ENCODE results near the gene PROM1. TPM values are rescaled to one million over a fixed set of nuclear protein-coding genes. Genes with fewer than 3 reads are reported as not detected.
A peak's percentile ranks its signal among the peaks of the same experiment; 100 is the strongest.

PROM1 gene
- total RNA-seq, 1 experiment from 2014 or later: not detected

GRCh38 chr4:15944895-15945294, 138.9 kb downstream of the PROM1 start:
- ChIA-PET POLR2A (ENCODE audit: unreplicated experiment) (no interaction called here), CTCF (no interaction called here)
- H3K27me3 ChIP-seq (ENCODE audit: low read length): no peaks in the 10 kb centered on the region
- no peaks in the 10 kb centered on the region for H3K79me2 ChIP-seq (ENCODE audit: low read length)
- H3K4me3 ChIP-seq (ENCODE audit: low read length): no peak overlapping the region
- no peak overlapping the region for H3K9ac ChIP-seq (ENCODE audit: low read length)
- no TSS peak for BruUV-seq (replicated peaks)
- H3K4me2 ChIP-seq (ENCODE audit: low read length): no peak overlapping the region
- H3K36me3 ChIP-seq (ENCODE audit: low read depth, low read length): no peaks in the 10 kb centered on the region
- no peaks in the 10 kb centered on the region for H4K20me1 ChIP-seq (ENCODE audit: low read length)
- no peak for DNase-seq
- H3F3A ChIP-seq (ENCODE audit: low read length, unreplicated experiment): no peaks in the 10 kb centered on the region
- TF ChIP-seq EZH2 (IDR thresholded peaks at IDR 0.05; ENCODE audit: low read length, unreplicated experiment) (no peak), EZH2phosphoT487 (IDR thresholded peaks at IDR 0.05; ENCODE audit: borderline replicate concordance, low read length) (no peak), CTCF (conservative IDR thresholded peaks at IDR 0.05; ENCODE audit: low read depth, low read length) (no peak)
- intact Hi-C loops (cut with micrococcal nuclease): no loop called here
- no peaks in the 10 kb centered on the region for H3K9me3 ChIP-seq (ENCODE audit: low read length)
- H3K9me2 ChIP-seq (replicated peaks; ENCODE audit: low read length): no peaks in the 10 kb centered on the region
- no peak overlapping the region for H3K27ac ChIP-seq (ENCODE audit: low read length)
- no peaks in the 10 kb centered on the region for H3K4me1 ChIP-seq (ENCODE audit: insufficient read depth, low read length)
- no peak overlapping the region for H2AFZ ChIP-seq (ENCODE audit: low read length)
- no peak for ATAC-seq

DNA sequence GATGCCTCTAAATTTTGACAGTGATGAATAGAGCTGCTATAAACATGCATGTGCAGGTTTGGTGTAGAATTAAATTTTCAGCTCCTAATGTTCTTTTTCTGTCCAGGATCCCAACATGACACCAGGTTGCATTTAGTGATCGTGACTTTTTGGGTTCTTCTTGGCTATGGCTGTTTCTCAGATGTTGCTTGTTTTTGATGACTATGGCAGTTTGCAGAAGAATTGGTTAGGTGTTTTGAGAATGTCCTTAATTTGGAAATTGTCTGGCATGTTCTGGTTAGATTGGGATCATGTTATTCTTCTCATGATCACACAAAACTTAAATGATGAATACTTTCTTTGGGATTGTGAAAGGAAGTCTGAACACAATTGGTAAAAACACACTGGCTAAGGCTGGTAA, 141.5 kb downstream of the PROM1 start:
- no peak overlapping the region for H3K4me3 ChIP-seq (ENCODE audit: low read length)
- no peak overlapping the region for H3K27ac ChIP-seq (ENCODE audit: low read length)
- H3K9ac ChIP-seq (ENCODE audit: low read length): no peak overlapping the region
- H4K20me1 ChIP-seq (ENCODE audit: low read length): no peaks in the 10 kb centered on the region
- POLR2A ChIA-PET (ENCODE audit: unreplicated experiment): no interaction called here
- no peaks in the 10 kb centered on the region for H3K27me3 ChIP-seq (ENCODE audit: low read length)
- H3K4me1 ChIP-seq (ENCODE audit: insufficient read depth, low read length): peaks cover 13% of the 10 kb centered on the region
- no peaks in the 10 kb centered on the region for H3K9me3 ChIP-seq (ENCODE audit: low read length)
- no peak for TF ChIP-seq CTCF (conservative IDR thresholded peaks at IDR 0.05; ENCODE audit: low read depth, low read length)
- TF ChIP-seq EZH2 (IDR thresholded peaks at IDR 0.05; ENCODE audit: low read length, unreplicated experiment): no peak
- TF ChIP-seq EZH2phosphoT487 (IDR thresholded peaks at IDR 0.05; ENCODE audit: borderline replicate concordance, low read length): no peak
- H3K9me2 ChIP-seq (replicated peaks; ENCODE audit: low read length): no peaks in the 10 kb centered on the region
- DNase-seq: no peak
- no peaks in the 10 kb centered on the region for H3K36me3 ChIP-seq (ENCODE audit: low read depth, low read length)
- no peak for ATAC-seq
- BruUV-seq (replicated peaks): no TSS peak
- H3K4me2 ChIP-seq (ENCODE audit: low read length): no peak overlapping the region
- intact Hi-C loops (cut with micrococcal nuclease): no loop called here
- H3F3A ChIP-seq (ENCODE audit: low read length, unreplicated experiment): no peaks in the 10 kb centered on the region
- CTCF ChIA-PET: no interaction called here
- H3K79me2 ChIP-seq (ENCODE audit: low read length): peaks cover 8% of the 10 kb centered on the region
- no peak overlapping the region for H2AFZ ChIP-seq (ENCODE audit: low read length)

DNA sequence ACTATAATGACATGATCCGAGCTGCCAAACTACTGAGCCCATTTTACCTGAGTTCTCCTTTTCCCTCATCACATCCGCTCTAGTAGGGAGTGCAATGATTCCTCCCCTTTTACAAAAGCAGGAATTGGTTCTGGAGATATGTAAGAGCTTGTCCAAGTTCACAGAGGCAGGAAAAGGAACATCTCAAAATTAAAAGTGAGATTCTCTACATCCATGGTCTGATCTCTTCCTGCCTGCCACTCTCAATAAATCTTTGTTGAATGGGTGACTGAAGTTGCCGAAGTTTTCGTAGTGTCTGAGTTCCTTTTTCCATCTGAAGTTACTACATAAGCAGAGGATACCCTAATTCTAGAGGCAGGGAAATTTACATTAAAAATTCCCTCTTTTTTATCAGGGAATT, 145.2 kb downstream of the PROM1 start, which contains the start of gene FGFBP1:
TSS of gene FGFBP1 (minus strand) at position 101 of the 400 bp plus-strand sequence. CDS start 2,108 bp downstream, outside the sequence.
- no peaks in the 10 kb centered on the region for H3F3A ChIP-seq (ENCODE audit: low read length, unreplicated experiment)
- TF ChIP-seq CTCF (conservative IDR thresholded peaks at IDR 0.05; ENCODE audit: low read depth, low read length) (no peak), EZH2phosphoT487 (IDR thresholded peaks at IDR 0.05; ENCODE audit: borderline replicate concordance, low read length) (no peak), EZH2 (IDR thresholded peaks at IDR 0.05; ENCODE audit: low read length, unreplicated experiment) (no peak)
- no peak for ATAC-seq
- peak within 1 kb of the TSS; percentile 72 for H3K27ac ChIP-seq (ENCODE audit: low read length)
- POLR2A ChIA-PET (ENCODE audit: unreplicated experiment): interaction anchor here (0.6 kb wide), 1 partner anchor 202 kb away, joined by 4 read pairs; no protein-coding TSS in a partner anchor
- H4K20me1 ChIP-seq (ENCODE audit: low read length): no peaks in the 10 kb centered on the region
- CTCF ChIA-PET: interaction anchor here (1.3 to 1.7 kb wide), 2 partner anchors 17 to 56 kb away, joined by 8 to 10 read pairs; no protein-coding TSS in a partner anchor
- H3K9me3 ChIP-seq (ENCODE audit: low read length): no peaks in the 10 kb centered on the region
- peak within 1 kb of the TSS; percentile 71 for H3K4me3 ChIP-seq (ENCODE audit: low read length)
- peak within 1 kb of the TSS; percentile 91 for H3K4me2 ChIP-seq (ENCODE audit: low read length)
- peaks cover 7% of the 10 kb centered on the region for H3K36me3 ChIP-seq (ENCODE audit: low read depth, low read length)
- peak within 1 kb of the TSS; percentile 65 for H3K9ac ChIP-seq (ENCODE audit: low read length)
- no peak within 1 kb of the TSS for H2AFZ ChIP-seq (ENCODE audit: low read length)
- H3K27me3 ChIP-seq (ENCODE audit: low read length): no peaks in the 10 kb centered on the region
- peaks cover 37% of the 10 kb centered on the region for H3K4me1 ChIP-seq (ENCODE audit: insufficient read depth, low read length)
- intact Hi-C loops (cut with micrococcal nuclease): loop anchor here (2.0 to 5.0 kb wide), 2 partner anchors 18 to 56 kb away; no protein-coding TSS in a partner anchor
- peaks cover 29% of the 10 kb centered on the region for H3K79me2 ChIP-seq (ENCODE audit: low read length)
- no TSS peak for BruUV-seq (replicated peaks)
- no peak for DNase-seq
- no peaks in the 10 kb centered on the region for H3K9me2 ChIP-seq (replicated peaks; ENCODE audit: low read length)
